CD1c-positive myeloid dendritic cell (primary cell): ENCODE data around the gene RTEL1.
A peak's percentile ranks its signal among the peaks of the same experiment; 100 is the strongest.
"Not testable (repeated sequence)": the region's sequence is repeated elsewhere in the genome, so short reads cannot be mapped to it uniquely, and the experiment has no call there.

Experiments
- DNase-seq: peaks from one replicate; pipeline ENCODE4 v3.0.0-alpha.2; 2016; ENCODE audit errors: extremely low spot score

RTEL1 gene

DNA sequence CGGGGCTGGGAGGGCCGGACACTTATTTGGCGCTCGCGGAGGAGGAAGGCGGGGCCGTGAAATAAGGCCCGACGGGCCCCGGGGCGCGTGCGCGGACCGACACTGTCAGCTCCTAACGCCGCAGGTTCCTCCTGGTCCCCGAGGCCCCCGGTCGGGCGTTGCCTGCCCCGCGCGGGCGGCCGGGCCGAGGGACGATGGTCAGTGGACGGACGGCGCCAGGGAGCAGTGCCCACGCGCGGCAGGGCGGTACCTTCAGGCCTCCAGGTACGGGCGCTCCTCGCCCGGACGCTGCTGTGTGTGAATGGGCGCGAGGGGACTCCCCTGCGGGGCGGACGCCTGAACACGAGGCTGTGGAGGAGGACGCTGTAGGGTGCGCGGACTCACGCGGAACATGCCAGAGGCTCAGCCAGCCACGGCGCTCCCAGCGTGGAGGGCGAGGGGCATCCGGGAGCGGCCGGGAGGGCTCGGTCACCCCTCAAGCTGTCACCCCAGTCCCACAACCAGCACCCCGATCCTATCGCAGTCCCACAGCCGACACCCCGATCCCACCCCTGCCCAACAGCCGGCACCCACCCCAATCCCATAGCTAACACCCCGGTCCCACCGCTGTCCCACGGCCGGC is 30.9 kb upstream of the RTEL1 start:
- peak; percentile 99 for DNase-seq

DNA sequence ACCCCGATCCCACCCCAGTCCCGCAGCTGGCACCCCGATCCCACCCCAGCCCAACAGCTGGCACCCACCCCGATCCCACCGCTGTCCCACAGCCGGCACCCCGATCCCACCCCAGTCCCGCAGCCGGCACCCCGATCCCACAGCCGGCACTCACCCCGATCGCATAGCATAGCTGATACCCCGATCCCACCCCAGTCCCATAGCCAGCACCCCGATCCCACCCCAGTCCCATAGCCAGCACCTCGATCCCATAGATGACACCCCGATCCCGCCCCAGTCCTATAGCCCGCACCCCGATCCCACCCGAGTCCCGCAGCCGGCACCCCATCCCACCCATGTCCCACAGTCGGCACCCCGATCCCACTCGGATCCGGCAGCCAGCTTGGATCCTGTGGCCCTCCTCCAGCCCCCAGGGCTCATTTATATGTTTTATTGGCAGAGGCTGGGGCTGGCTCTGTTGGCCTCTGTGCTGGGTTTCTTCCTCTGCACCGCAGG is 30.3 kb upstream of the RTEL1 start:
- no peak for DNase-seq

DNA sequence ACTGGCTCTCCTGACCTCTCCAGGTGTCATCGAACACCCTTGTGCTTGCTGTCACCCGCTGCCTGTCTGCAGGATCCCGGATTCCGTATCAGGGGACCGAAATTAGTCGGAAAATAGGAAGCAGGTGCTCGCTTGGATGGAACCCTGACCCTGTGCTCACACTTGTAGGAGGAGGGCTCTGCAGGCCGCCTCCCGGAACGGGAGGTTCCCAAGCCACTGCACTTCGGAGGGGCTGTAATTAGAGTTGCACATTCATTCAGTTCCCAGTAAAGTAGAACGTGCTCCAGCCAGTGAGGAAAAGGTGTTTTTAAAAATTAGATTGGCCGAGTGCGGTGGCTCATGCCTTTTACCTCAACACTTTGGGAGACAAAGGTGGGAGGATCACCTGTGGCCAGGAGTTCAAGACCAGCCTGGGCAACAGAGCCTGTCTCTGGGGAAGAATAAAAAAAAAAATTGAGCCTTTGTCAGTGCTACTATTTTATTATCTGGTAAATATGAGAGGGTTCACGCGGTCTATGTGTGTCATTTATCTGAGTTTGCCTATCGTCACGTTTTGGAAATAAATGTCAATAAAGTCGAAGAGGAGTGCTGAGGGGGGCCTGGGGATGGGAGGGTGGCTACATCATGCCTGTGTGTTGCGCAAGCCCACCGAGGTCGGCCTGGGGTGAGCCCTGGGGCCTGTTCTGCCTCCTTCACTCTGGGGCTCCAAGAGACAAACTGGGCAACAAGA is 29.7 kb upstream of the RTEL1 start:
- peak; percentile 59 for DNase-seq

DNA sequence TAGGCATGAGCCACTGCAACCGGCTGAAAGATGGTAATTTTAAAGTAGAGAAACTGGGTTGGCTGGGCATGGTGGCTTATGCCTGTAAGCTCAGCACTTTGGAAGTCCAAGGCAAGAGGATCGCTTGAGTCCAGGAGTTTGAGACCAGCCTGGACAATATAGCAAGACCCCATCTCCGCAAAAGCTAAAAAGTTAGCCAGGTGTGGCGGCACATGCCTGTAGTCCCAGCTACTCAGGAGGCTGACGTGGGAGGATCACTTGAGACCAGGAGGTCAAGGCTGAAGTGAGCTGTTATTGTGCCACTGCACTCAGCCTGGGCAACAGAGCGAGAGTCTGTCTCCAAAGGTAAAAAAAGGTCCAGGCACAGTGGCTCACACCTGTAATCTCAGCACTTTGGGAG is 27.2 kb upstream of the RTEL1 start:
- not testable (repeated sequence) for DNase-seq

DNA sequence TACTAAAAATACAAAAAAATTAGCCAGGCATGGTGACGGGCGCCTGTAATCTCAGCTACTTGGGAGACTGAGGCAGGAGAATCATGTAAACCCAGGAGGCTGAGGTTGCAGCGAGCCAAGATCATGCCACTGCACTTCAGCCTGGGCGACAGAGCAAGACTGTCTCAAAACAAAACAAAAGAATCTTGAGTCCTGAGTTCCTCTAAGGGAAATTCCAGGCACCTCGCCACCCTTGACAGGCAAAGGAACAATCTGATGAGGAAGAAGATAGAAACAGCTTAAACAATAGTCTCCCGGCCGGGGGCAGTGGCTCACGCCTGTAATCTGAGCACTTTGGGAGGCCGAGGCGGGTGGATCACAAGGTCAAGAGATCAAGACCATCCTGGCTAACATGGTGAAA is 26.7 kb upstream of the RTEL1 start:
- not testable (repeated sequence) for DNase-seq

DNA sequence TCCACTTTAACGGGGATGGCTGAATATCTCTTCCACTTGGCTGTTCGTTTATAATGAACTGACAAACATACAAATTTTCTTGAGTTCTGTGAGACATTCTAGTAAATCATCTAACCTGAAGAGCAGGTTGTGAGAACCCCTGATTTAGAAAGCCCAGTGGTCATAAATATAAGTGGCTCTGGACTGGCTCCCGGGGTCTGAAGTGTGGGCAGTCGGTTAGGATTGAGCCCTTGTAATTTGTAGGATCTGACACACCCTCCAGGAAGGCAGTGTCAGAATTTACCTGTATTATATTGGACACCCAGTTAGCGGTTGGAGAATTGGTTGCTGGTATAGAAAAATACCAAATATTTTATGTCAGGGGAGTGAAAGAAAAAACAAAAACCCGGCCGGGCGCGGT is 24.4 kb upstream of the RTEL1 start:
- no peak for DNase-seq

DNA sequence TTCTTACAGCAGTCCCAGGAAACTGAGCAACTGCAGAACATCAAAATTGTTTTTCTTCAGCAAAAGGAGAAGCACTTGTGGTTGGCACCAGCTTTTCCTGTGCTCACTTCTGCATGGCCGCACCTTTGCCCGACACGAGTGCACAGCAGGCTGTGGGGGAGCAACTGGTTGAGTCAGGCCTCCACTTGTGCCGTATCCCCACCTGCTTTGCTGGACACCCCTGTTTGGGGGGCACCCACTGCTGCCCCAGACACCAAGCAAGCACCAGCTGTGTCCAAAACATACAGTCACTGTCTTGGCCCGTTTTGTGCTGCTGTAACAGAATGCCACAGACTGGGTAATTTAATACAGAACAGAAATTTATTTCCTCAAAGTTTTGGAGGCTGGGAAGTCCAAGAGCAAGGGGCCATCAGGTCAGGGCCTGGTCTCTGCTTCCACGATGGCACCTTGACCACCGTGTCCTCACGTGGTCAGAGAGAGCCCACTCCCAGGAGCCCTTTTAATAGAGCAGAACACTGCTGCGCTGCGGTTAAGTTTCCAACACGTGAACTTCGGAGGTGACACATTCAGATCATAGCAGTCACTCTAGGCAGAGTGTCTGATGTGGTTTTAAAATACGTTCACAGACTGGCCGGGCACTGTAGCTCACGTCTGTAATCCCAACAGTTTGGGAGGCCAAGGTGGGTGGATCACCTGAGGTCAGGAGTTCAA is 22.5 kb upstream of the RTEL1 start:
- peak; percentile 66 for DNase-seq

DNA sequence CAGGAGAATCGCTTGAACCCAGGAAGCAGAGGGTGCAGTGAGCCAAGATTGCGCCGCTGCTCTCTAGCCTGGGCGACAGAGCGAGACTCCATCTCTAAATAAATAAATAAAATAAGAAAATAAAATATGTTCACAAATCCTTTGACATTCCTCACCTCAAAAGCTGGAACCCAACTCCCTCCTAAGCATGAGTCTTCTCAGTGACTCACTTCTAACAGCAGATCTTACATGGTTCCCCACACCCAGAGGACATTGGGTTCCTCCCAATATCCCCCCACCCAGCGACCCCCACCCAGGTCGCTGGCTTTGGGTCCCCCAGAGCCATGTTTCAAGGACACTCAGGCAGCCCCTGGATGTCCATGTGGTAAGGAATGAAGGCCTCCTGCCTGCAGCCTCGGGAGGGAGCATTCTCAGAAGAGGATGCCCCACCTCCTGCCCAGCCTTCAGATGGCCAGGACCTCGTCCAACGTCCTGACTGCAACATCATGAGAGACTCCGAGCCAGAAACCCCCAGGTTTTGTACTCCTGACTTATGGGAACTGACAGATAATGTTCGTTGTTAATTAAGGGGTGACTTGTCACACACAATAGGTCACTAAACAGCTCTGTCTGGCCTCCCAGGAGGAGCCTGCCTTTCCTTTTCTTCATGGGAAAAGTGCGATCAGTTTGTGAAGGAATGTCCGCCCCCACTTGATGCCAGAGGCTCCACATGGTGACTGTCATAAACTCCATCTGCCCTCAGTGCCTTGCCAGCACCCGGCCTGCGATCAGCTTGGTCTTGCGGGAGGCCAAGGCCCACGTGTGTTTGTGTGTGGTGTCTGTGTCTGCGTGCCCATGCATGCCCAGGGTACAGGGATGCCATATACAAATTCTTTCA is 21.1 kb upstream of the RTEL1 start:
- no peak for DNase-seq

DNA sequence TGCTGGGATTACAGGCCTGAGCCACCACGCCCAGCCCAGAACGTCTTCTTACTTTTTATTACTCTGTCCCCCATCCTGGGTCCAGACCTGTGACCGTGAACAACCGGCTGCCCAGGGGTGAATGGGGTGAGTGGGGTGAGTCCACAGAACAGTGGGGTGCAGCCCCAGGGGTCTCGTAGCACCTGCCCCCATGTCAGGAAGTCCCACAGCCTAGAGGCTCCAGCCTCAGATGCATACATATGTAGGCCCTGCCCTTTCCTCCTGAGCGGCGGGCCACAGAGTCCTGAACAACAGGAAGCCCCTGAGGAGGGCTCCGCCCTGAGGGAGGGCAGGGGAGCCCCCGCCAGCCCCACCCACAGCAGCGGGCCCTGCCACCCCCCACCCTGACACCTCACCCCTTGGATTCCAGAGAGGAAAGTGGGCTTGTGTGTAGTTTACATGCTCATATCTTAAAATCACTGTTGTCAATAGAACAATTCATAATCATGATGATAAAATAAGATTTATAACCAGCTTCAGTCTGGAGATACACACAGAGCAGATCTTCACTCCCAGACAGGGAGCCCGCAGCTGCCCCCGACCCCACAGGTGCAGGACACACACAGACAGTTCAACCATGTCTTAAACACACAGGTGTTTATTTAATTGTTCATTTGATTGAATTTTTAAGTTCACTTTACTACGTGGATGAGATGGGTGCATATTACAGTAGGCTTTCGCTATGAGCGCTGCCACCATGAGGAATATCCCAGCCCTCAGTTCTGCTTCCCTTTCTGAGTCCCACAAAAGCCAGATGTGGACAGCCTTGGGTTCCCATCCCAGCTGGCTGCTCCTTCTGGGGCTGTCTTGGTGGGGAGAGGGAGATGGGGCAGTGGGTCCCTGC is 18.8 kb upstream of the RTEL1 start:
- DNase-seq, result peak; percentile 49

DNA sequence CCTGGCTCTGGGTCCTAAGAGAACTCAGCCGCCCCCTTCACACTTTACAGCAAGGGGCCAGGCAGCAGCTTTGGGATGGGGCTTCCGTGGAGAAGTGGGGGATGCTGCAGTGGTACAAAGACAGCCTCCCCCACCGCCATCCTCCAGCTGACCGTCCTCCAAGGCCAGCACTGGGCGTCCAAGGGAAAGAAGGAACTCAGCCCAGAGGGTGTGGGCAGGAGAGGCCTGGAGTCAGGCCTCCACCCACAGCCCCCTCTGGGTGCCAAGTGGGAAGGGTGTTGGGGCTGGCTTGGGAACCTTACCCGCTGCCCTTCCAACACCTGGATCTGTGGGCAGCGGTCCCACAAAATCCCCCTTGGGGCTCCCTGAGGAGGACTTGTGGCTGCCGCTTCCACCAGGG is 18.0 kb upstream of the RTEL1 start:
- peak; percentile 66 for DNase-seq

DNA sequence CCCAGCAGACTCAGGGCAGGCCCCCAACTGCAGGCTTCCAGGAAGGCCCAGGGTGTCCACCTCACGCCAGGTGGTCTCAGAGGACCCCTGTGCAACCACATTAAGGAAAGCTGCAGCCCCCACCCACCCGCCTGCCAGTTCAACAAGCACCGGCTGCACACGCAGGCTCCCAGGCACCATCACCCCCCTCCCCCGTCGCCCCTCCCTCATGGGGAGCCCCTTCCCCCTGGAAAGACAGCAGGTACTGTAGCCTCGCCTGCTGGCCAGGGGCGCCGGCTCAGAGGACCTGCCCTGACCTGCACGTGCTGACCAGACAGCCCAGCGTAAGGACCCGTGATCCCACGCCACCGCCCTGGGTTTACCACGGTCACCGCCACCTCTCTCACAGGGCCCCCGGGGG is 17.4 kb upstream of the RTEL1 start:
- not testable (repeated sequence) for DNase-seq

DNA sequence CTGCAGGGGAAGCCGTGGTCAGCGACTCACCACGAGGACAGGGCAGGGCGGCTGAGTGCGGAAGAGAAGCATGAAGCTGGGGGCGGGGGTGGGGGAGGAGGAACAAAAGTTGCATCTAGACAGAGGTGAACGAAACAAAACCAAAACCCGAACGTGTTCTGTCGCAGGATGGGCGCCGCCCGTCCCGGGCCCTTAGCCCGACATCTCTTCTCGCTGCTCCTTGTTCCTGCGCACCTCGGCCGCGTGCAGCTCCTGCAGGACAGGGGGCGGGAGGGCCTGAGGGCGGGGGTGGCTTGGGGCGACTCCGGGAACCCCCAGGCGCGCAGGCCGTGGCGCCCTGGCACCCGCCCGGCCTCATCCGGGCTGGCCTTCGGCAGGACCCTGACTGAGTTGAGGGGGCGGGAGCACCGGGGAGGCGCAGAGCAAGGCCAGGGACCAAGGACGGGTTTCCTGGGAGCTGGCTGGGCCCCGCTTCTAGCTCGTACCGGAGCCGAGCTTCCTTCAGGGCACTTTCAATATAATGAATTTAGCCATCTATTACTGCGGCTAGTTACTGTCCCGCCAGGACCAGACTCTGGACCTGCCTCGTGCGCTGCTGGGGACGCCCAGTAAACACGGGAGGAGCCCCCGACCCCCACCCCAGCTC is 16.8 kb upstream of the RTEL1 start:
- DNase-seq, result peak; percentile 62

DNA sequence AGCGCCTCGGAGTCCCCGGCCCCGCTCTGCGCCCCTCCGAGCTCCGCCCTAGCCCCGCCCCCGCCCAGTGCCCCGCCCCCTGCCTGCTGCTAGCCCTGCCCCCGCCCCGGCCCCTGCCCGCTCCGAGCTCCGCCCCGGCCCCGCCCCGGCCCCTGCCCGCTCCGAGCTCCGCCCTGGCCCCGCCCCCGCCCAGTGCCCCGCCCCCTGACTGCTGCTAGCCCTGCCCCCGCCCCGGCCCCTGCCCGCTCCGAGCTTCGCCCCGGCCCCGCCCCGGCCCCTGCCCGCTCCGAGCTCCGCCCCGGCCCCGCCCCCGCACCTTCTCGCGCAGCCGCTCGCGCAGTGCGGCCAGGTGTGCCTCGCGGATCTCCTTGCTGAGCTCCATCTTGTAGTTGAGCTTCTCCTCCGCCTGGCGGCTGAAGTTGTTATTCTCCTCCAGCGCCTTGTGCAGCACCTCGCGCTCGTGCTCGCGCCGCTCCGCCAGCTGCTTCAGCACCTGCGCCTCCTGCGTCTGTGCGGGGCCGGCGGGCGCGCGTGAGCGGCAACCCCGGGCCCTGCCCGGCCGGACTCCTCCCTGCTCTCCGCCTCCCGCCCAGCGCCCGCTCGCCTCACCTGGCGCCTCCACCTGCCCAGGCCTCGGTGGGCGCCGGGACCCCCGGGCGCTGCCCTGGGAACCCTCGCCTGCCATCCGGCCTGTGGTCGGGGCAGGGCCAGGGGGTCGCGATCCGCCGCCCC is 16.2 kb upstream of the RTEL1 start:
- DNase-seq, result peak; percentile 90

DNA sequence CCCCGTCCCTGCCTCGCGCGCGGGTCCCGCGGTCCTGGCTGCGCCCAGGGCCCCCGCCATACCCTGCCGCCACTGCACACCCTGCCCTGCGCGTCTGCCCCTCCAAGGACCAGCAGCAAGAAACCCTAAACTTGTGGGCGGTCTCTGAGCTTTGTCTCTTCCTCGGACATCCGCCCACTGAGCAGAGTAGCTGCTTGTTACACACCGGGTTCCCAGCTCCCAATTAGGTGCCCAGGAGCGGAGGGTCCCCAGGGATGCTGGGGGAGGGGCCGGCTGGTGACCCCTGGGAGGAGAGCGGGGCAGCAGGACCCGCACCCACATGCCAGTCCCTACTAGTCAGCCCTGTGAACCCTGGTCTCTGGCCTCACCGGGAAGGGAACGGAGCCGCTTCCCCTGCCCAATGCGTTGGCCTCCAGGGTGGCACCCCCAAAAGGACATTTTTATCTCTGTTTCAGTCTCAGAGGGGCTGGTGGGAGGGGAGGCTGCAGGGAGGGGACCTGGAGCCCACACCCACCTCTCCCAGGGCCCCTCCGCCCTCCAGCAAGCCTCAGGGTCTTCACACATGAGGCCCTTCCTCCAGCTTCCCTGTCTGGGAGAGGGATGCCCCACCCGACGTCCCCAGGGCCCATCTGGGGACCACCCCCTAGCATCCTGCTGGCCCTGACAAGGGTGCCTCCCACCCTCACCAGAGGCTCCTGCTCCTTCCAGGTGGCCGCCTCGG is 15.4 kb upstream of the RTEL1 start:
- DNase-seq, result no peak

DNA sequence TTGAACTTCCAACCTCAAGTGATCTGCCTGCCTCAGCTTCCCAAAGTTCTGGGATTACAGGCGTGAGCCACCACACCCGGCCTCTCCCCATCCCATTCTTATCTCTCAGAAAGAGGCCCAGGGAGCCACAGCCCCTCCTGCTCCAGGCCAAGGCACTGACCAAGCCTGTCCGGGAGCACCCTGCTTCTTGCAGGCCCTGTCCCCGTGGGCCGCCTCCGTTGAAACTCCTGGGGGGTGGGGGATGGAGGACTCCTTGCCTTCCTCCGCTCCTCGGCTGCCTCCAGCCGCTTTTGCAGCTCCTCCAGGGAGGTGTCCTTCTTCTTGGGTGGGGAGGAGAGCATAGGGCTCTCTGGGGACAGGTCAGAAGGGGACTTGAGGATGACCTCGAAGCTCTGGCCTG is 14.6 kb upstream of the RTEL1 start:
- DNase-seq, result no peak

DNA sequence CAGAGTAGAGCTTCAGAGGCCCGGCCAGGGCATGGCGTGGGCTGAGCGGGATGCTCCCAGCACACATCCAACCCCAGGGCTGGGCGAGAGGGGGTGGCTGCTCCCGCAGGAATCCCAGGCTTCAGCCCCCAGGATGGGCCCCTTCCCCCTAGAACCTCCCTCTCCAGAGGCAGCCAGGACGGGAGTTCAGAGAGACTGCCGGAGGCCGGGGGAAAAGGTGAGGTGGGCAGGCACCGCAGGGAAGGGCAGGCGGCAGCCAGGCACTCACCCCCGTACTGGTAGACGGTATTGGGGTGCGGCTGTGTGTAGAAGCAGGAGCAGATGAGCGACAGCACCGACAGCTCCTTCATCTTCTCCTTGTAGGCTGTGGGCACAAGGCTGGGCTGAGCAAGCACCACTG is 14.2 kb upstream of the RTEL1 start:
- no peak for DNase-seq

DNA sequence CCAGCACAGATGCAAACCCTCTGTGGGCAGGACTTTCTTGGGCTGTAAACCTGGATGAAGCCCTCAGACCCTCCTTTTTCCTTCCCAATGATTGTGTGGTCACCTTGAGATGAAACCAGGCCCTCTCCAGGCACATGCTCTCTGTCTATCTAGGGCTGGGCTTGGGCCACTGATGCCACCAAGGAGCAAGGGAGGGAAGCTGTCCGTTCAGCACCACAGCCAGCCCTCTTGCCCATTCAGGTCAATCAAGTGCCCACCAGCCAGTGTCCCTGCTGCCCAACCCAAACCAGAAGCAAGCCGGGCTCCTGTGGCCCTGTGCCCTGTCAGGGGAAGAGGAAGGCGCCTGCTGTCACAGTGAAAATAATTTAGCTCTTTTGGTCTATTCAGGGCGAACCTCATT is 12.9 kb upstream of the RTEL1 start:
- no peak for DNase-seq

DNA sequence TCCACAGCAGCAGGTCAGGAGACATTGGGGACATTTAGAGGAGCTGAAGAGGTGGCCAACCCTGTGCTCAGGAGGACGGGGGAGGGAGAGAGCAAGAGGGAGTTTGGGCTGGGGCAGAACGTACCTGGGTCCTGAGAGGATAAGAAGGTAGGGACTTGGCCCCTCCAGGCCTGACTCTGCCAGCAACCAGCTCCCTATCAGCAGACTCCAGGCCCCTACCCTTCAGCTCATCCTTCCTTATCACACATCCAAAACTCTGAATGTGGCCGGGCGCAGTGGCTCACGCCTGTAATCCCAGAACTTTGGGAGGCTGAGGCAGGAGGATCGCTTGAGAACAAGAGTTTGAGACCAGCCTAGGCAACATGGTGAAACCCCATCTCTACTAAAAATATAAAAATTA is 9.9 kb upstream of the RTEL1 start:
- DNase-seq, result no peak
